Stimulated activated naive CD4-positive, alpha-beta T cell (primary cell): Measurements from ENCODE around the gene SYT1.

ENCODE experiments used
- DNase-seq, 6 experiments: peaks; one replicate each; lab custom pipeline; 2025; lab: John Stamatoyannopoulos, UW

Gene SYT1

DNA sequence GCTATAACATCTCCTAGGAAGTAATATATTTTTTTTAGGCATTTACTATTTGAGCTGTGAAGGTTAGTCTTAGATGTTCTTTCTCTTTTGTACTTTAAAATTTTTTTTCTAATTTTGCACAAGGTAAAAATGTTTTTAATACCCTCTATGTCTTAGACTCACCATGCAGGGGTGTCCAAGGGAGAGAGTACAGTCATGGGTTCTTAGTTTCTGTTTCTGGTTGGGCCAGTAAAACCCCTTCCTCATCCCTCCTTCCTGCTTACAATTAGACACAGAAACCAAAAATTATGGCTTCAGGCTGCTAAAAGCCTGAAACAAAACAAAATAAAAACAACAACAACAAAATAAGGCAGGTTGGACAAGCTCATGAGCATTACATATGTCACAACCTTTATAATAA is 193.0 kb downstream of the SYT1 start:
- no peak for DNase-seq

DNA sequence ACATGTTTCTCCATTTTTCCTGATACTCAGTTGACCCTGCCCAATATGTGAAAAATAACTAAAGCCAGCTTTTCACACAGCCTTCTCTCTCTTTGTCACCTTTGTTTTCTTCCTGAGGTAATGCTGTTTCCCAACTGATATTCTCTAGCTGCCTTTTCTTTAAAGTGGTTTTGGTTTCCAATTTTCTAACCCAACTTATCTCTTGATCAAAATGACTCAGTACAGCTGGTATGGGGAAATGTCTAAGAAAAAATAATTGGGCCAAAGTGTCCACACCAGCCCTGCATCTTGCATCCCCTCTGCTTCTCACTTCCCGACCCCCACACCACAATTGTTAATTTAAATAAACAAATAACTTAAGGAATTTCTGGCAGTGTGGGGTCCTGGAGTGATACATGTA is 193.8 kb downstream of the SYT1 start:
- no peak for DNase-seq

GRCh38 chr12:79059557-79059956 is 195.0 kb downstream of the SYT1 start:
- no peak for DNase-seq

GRCh38 chr12:79063258-79063657 is 198.7 kb downstream of the SYT1 start:
- no peak for DNase-seq

DNA sequence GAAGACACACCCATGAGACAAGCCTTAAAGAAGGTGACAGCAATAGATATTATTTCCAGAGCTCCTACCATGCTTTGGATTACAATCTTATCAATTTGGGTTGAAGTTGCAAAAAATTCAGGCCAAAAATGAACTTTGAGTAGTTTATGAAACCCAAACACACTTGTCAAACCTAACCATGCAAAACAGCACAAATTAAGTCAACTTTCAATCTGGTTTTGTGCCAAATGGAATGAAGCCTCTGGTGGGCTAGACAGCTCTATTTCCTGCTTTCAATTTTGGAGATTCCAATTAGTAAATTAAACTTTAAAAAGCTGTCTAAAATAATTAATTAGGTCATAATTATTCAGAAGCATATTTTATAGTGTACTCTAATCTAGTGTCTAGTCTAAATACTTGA is 203.4 kb downstream of the SYT1 start:
- no peak for DNase-seq

- DNase-seq: no peak
These were observed 204.4 kb downstream of the SYT1 start for GRCh38 chr12:79069009-79069408.

DNA sequence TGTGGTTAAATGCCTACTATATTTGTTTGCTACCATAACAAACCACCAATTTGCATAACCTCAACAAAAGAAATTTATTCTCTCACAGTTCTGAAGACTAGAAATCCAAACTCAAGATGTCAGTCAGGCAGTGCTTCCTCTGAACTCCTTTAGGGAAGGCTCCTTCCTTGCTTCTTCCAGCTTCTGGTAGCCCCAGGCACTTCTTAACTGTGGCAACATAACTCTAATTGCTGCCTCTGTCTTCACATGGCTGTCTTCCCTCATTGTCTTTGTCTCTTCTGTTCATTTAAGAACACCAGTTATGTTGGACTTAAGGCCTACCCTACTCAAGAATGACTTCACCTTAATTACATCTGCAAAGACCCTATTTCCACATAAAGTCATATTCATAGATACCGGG is 206.9 kb downstream of the SYT1 start:
- no peak for DNase-seq

DNA sequence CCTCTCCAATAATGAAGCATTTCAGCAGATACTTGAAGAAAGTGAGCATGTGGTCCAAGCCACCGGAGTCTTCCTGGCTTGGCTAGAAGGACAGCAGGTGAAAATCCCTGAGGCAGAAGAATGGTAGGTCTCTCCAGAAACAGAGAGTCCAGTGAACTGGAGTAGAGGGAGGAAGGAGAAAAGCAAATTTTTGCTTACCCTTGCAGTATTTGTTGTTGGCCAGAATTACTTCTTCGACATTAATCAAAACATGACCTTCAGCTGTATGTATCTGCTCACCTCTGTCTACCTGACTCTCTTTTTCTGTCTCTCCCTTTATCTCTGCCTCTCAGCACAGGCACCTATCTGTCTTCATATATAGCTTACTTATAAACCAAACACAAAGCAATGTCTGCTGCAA is 208.9 kb downstream of the SYT1 start:
- no peak for DNase-seq

- no peak for DNase-seq
These were observed 218.0 kb downstream of the SYT1 start for GRCh38 chr12:79082595-79082994.

DNA sequence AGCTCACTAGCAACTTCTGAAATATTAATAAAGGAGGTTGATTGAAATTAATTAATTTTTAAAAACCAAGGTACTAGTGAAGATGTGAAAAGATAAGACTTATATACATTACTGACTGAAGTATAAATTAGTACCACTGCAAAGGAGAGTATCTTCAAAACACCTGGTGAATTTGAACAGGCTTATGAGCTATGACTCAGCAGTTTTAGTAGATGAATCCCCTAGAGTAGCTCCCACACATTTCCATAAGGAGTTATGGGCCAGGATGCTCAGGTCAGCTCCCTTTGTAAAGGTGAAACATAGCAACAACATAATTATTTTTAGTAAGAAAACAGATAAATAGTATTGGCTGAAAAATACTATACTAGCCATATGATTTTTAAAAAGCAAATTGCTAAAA is 218.6 kb downstream of the SYT1 start:
- DNase-seq: no peak

DNA sequence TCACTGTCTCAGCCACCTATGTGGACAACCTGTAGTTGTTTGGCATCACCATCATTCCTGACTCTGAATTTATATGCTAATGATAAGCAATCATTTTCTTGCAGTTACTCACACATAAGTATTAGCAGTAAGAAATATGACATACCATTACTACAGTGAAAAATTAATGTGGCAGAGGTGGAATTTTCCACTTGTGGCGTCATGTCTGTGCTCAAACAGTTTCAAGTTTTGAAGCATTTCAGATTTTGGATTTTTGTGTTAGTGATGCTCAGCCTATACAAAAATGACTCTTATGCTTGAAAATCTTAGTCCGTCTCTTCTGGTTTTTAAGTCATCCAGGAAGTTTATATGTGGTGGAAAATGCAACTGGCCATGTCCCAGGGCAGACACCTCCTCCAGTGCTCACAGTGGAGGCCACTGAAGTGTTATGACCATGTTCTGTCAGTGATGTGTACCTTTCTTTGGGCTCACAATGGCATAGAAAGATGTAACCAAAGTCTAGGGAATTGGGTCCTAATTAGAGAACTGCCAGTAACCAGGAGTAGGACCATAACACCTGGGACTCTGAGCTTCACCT is 220.6 kb downstream of the SYT1 start:
- DNase-seq: no peak

- DNase-seq: no peak
These were observed 222.1 kb downstream of the SYT1 start for GRCh38 chr12:79086541-79087296.

DNA sequence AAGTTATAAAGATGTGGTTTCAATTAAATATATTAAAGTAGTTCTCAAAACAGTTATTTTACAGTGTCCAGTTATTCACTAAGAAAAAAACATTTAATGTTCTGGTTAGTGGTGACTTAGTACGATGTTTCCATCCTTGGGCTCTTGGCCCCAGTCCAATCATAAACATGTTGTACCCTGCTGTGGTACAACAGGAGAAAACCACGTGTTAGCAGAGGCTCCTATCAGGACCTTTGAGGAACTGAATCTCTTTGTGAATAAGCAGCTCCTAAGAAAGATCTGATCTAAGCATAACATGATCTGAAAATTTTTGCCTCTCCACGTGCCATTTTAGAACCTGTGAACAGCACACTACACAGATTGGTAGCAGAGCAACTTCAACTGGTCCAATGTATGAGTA is 234.0 kb downstream of the SYT1 start:
- DNase-seq: no peak

DNA sequence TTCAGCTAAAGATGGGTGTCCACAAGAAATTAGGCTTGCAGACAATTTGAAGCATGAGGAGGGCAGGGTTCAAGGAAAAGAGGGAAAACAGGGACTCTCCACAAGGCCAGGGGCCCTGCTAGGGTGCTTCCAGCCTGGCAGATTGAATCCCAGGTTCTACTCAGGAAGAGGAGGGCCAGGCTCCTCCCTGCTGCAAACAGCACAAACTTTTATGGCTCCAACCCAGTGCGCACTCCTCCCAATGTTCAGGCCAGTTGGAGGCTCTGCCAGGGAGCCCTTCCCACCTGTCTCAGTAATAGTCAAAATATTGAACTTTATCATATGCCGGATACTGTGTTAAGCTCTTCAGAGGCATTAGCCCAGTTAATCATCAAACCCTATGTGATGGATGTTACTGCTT is 244.4 kb downstream of the SYT1 start:
- no peak for DNase-seq

DNA sequence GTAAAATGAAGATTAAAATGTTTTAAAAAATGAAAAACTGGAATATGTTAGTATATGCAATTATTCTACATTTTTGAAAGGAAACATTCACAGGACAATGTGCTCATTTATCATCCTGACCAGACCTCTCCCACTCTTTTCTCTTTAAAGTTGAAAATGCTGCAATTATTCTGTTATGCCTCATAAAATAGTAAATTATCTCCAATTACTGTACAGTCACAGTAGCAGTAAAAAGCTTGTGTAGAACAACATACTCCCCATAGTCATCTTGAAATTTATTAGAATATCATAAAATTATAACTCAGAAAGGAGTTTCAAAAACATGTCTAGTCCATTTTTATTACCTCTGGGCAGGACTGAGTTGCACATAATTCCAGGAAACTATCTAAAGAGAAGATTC is 250.3 kb downstream of the SYT1 start:
- no peak for DNase-seq

DNA sequence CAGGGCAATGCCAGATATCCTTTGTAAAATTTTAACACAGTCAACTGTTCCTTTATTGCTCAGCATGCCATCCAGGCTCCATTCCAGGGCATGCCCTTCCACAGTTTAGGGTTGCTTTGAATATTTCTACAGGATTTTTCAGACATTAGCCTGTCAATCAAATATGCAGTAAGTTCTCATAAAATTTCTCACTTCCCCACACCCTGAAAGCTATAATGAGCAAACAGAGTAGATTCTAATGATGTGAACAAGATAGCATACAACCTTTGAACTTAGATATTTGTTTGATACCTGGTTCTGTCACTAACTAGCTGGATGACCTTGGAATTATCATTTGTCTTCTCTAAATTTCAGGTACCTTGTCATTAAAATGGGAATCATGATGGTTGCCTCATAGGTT is 251.2 kb downstream of the SYT1 start:
- no peak for DNase-seq

- DNase-seq: no peak
These were observed 255.2 kb downstream of the SYT1 start for GRCh38 chr12:79119796-79120195.

DNA sequence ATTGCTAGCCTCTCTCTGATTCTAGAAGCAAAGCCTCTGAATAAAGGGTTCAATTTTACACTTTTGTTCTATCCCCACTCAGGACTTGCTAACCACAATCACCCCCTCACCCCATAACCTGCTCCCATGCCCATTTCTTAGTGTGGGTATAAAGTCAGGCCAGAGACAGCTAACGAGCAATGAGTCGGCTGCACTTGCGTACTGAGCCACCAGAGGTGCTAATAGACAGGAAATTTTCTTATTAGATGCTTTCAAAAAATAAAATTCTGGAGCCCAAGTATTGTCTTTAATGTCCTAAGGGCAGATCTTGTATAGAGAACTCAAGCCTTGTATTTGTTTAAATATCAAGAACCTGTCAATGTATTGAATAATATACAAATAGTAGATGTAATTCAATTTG is 256.9 kb downstream of the SYT1 start:
- no peak for DNase-seq

GRCh38 chr12:79124385-79124784 is 259.8 kb downstream of the SYT1 start:
- DNase-seq: no peak

DNA sequence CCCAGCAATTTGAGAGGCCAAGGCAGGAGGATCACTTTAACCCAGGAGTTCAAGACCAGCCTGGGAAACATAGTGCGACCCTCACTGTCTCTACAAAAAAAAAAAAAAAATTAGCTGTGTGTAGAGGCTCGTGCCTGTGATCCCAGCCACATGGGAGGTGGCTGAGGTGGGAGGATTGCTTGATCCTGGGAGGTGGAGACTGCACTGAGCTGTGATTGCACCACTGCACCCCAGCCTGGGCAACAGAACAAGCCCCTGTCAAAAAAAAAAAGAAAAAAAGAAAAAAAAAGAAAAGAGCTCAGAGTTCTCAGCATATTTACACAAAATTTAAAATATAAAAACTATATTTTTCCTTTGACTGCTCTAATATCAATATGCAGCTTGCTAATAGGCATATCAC is 260.8 kb downstream of the SYT1 start:
- no peak for DNase-seq

DNA sequence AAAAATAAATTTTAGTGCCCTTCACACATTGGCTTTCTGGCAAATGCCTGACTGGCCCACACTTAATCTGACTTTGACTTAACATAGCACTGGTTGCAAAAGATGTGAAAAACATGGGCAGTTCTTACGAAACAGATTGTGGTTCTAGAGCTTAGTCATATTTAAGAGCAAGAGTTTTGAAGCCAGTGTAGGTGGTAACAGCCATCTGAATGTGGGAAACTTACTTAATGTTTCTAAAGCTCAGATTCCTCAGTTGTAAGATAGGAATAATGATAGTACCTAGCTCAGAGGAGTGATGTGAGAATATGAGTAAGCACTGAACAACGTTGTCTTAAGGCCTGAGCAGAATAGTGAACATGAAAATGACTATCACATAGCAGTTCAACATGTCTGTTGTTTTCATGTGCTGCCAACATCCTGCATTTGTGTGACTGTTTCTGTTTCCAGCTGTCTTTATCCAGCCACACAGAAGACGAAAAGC is 262.7 kb downstream of the SYT1 start:
- DNase-seq: no peak

- no peak for DNase-seq
These were observed 264.4 kb downstream of the SYT1 start for GRCh38 chr12:79128956-79129355.

GRCh38 chr12:79138872-79139271 is 274.3 kb downstream of the SYT1 start:
- DNase-seq: no peak

DNA sequence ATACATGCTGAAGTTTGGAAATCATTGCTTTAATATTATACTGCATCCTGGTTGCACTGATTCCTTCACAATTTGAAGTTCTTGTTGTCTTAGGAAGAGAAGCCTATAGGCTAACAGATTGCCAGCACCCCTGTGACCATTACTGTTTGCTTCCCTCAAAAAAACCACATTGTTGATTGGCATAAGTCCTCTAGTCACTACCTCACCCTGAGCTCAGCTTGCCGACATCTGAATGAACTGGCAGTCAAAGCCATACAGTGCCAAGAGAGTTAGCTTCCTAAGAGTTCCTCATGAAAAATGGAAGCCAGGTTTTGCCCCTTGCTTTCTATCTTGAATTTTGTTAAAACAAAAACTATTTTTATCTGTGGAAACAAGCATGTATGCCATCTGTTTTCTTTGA is 276.1 kb downstream of the SYT1 start:
- no peak for DNase-seq
